K562 (cell line): ENCODE measurements around the gene ALDOC. TPM values are rescaled to one million over a fixed set of nuclear protein-coding genes. Genes with fewer than 3 reads are reported as not detected.

ENCODE experiments used
- CBFB ChIP-seq: sonication (generic); formaldehyde crosslinking; IDR thresholded peaks from 2 replicates; pipeline ENCODE4 v1.4.0; 2020; ENCODE audit warnings: mild to moderate bottlenecking, missing genetic modification reagents
- CCNT2 ChIP-seq: IDR thresholded peaks from 2 replicates; pipeline ENCODE4 v1.6.1; 2011; ENCODE audit warnings: borderline replicate concordance, low read depth, mild to moderate bottlenecking, moderate library complexity, mixed read lengths, low read length; ENCODE audit not compliant: insufficient read length; ENCODE audit errors: extremely low read depth
- CHAMP1 ChIP-seq: fragments of 450-650 bp; IDR thresholded peaks from 2 replicates; pipeline ENCODE4 v1.6.1; 2016; ENCODE audit warnings: mild to moderate bottlenecking
- DDX20 ChIP-seq: fragments of 450-650 bp; IDR thresholded peaks from 2 replicates; pipeline ENCODE4 v1.6.1; 2016; ENCODE audit warnings: missing genetic modification characterization, low read depth, mild to moderate bottlenecking, missing compliant biosample characterization, moderate library complexity
- EP400 ChIP-seq: fragments of 450-650 bp; IDR thresholded peaks from 2 replicates; pipeline ENCODE4 v1.6.1; 2017; ENCODE audit warnings: antibody characterized with exemption, mild to moderate bottlenecking, moderate library complexity
- HDAC6 ChIP-seq: IDR thresholded peaks from 2 replicates; pipeline ENCODE4 v1.6.1; 2012; ENCODE audit warnings: low read depth, mild to moderate bottlenecking, control low read depth, inconsistent platforms, low read length, moderate library complexity
- MEF2A ChIP-seq: IDR thresholded peaks from 2 replicates; pipeline ENCODE4 v1.6.1; 2011; ENCODE audit warnings: low read depth, mild to moderate bottlenecking, low read length, moderate library complexity; ENCODE audit not compliant: control insufficient read depth
- SETDB1 ChIP-seq: IDR thresholded peaks from one replicate; pipeline ENCODE4 v1.6.1; 2012; ENCODE audit warnings: low read length, control low read depth, inconsistent platforms
- THRB ChIP-seq: fragments of 450-650 bp; formaldehyde crosslinking; conservative IDR thresholded peaks from 2 replicates; pipeline ENCODE4 v1.4.0; 2022; ENCODE audit warnings: mild to moderate bottlenecking, missing genetic modification characterization
- XRCC3 ChIP-seq: fragments of 450-650 bp; IDR thresholded peaks from 2 replicates; pipeline ENCODE4 v1.6.1; 2017; ENCODE audit warnings: mild to moderate bottlenecking, moderate library complexity
- XRCC5 ChIP-seq: fragments of 200-400 bp; formaldehyde crosslinking; IDR thresholded peaks from 2 replicates; pipeline ENCODE4 v1.6.1; 2017; ENCODE audit warnings: low read depth, mild to moderate bottlenecking, low read length
- ZNF12 ChIP-seq: sonication (generic); formaldehyde crosslinking; IDR thresholded peaks from 2 replicates; pipeline ENCODE4 v1.4.0; 2020; ENCODE audit warnings: mild to moderate bottlenecking, missing genetic modification reagents
- ZNF232 ChIP-seq: sonication (generic); formaldehyde crosslinking; IDR thresholded peaks from 2 replicates; pipeline ENCODE4 v1.8.0; 2022; ENCODE audit warnings: mild to moderate bottlenecking, missing genetic modification reagents
- ZNF444 ChIP-seq: fragments of 250-450 bp; sonication (Bioruptor Pico); IDR thresholded peaks from 2 replicates; pipeline ENCODE4 v1.4.0; 2020; ENCODE audit warnings: mild to moderate bottlenecking, moderate library complexity
- ZNF507 ChIP-seq: conservative IDR thresholded peaks from 2 replicates; pipeline ENCODE4 v1.6.1; 2017; ENCODE audit warnings: missing genetic modification characterization, missing compliant biosample characterization
- ZNF551 ChIP-seq: fragments of 250-450 bp; sonication (Bioruptor Pico); IDR thresholded peaks from 2 replicates; pipeline ENCODE4 v1.5.0; 2021; ENCODE audit warnings: mild to moderate bottlenecking, moderate library complexity
- polyA plus RNA-seq, 8 experiments: library from polyadenylated mRNA; depleted of rRNA in 4 of 8; stranded (reverse) in 5 of 8; unstranded in 3 of 8; fragments of >200 nt; fragmentation: Nextera tagmentation in 2 of 8; fragmentation: Illumina TruSeq in 1 of 8; extraction: Ambion mirVana in 2 of 8; extraction: Trizol in 1 of 8; gene quantifications; 2 replicates each; pipeline versions ENCODE4 v1.2.1 to v1.2.3, GENCODE V29; 2011 to 2014; ENCODE audit warnings: inconsistent platforms in 1 of 8, missing spikeins in 1 of 8
- total RNA-seq, 7 experiments: library from RNA; depleted of rRNA in 6 of 7; stranded (reverse); fragments of >200 nt in 6 of 7; fragmentation: Illumina TruSeq in 2 of 7; extraction: Trizol in 2 of 7; gene quantifications; 2 replicates each; pipeline versions ENCODE4 v1.2.1 to v1.2.3, GENCODE V29; 2011 to 2021; ENCODE audit warnings: low replicate concordance in 1 of 7
- TF ChIP-seq, protein P1 (sequence below): fragments of 200-400 bp; formaldehyde crosslinking; IDR thresholded peaks from 2 replicates; pipeline ENCODE4 v1.6.1; 2017; ENCODE audit warnings: mild to moderate bottlenecking, low read depth, low read length, moderate library complexity
- TF ChIP-seq, protein P2 (sequence below): IDR thresholded peaks from 3 replicates; pipeline ENCODE4 v1.6.1; 2011; ENCODE audit warnings: borderline replicate concordance, mild to moderate bottlenecking; ENCODE audit not compliant: insufficient read length, insufficient read depth
- TF ChIP-seq, protein P3 (sequence below): fragments of 450-650 bp; formaldehyde crosslinking; IDR thresholded peaks from 2 replicates; pipeline ENCODE4 v1.4.0; 2022; ENCODE audit warnings: missing genetic modification characterization

ALDOC gene
- total and polyA plus RNA-seq, 9 of the 15 experiments (the other 6 are each of a cell fraction or from before 2014, with no cell fraction given): 43.2 to 263 (median 99.2) TPM

DNA sequence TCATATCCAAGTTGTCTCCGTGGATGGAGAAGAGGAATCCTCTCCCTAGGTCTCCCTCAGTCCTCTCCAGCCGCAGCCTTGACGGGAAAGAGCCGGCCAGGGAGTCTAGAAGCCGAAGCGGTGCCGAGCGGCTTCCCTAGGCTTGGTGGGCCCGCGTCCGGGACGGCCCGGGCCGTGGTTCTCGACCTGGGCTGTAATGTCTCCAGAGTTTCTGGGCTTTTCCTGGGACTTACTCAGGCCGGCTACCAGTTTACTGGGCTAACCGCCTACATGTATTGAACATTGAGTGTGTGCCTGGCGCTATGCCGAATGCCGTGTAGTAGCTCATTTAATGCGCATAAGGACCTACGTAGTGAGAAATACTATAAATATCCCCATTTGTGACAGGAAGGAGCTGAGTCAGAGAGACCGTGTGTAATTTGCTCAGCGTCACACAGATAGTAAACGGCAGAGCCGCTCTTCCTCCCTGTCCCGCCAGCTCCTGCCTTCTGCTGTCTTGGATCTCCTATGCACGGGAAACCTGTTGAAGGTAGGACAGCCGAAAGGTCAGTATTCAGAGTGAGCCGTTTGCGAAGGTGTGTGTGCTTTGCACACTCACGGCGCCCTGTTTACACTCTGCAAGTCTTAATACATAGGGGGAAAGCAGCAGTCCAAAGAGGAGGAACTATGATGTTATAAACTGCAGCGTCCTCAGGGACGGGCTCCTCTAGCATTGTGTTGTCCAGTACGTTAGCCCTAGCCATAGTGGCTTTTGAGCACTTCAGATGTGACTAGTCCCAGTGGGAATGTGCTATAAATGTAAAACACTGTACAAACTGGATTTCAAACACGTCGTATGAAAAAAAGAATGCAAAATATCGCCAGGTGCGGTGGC is 22.9 kb upstream of the ALDOC start (continued):
- TF ChIP-seq THRB (CRISPR knock-in tag) (no peak), CHAMP1 (no peak), EP400 (0 out of 2 replicates have a peak, but pooled peaks have one; percentile 2), MEF2A (peak; percentile 86), ZNF12 (CRISPR knock-in tag) (no peak; the same call in 1 of the 2 replicates), ZNF444 (no peak), DDX20 (tag) (no peak), ZNF507 (tag) (no peak), ZNF551 (CRISPR knock-in tag) (no peak), CCNT2 (no peak), HDAC6 (no peak), XRCC5 (no peak; the same call in 1 of the 2 replicates), CBFB (CRISPR knock-in tag) (0 out of 2 replicates have a peak, but pooled peaks have one; percentile 33), SETDB1 (no peak), ZNF232 (CRISPR knock-in tag) (no peak), XRCC3 (no peak)
- TF ChIP-seq, protein P1, sequence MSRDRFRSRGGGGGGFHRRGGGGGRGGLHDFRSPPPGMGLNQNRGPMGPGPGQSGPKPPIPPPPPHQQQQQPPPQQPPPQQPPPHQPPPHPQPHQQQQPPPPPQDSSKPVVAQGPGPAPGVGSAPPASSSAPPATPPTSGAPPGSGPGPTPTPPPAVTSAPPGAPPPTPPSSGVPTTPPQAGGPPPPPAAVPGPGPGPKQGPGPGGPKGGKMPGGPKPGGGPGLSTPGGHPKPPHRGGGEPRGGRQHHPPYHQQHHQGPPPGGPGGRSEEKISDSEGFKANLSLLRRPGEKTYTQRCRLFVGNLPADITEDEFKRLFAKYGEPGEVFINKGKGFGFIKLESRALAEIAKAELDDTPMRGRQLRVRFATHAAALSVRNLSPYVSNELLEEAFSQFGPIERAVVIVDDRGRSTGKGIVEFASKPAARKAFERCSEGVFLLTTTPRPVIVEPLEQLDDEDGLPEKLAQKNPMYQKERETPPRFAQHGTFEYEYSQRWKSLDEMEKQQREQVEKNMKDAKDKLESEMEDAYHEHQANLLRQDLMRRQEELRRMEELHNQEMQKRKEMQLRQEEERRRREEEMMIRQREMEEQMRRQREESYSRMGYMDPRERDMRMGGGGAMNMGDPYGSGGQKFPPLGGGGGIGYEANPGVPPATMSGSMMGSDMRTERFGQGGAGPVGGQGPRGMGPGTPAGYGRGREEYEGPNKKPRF: no peak
- TF ChIP-seq, protein P2, sequence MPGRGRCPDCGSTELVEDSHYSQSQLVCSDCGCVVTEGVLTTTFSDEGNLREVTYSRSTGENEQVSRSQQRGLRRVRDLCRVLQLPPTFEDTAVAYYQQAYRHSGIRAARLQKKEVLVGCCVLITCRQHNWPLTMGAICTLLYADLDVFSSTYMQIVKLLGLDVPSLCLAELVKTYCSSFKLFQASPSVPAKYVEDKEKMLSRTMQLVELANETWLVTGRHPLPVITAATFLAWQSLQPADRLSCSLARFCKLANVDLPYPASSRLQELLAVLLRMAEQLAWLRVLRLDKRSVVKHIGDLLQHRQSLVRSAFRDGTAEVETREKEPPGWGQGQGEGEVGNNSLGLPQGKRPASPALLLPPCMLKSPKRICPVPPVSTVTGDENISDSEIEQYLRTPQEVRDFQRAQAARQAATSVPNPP: no peak
- TF ChIP-seq, protein P3, sequence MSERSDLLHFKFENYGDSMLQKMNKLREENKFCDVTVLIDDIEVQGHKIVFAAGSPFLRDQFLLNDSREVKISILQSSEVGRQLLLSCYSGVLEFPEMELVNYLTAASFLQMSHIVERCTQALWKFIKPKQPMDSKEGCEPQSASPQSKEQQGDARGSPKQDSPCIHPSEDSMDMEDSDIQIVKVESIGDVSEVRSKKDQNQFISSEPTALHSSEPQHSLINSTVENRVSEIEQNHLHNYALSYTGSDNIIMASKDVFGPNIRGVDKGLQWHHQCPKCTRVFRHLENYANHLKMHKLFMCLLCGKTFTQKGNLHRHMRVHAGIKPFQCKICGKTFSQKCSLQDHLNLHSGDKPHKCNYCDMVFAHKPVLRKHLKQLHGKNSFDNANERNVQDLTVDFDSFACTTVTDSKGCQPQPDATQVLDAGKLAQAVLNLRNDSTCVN (CRISPR knock-in tag): no peak
